Lung (tissue), 12 donors: ENCODE measurements around the gene SEC23A. TPM values are rescaled to one million over a fixed set of nuclear protein-coding genes. Genes with fewer than 3 reads are reported as not detected.
A peak's percentile ranks its signal among the peaks of the same experiment; 100 is the strongest.

Experiments
- ATAC-seq: fragments of 200-7000 bp; cut with Tn5 transposase; one replicate; pipeline ENCODE4 v1.9.1; 2020; ENCODE audit warnings: moderate number of reproducible peaks; ENCODE audit not compliant: insufficient read depth, low FRiP score
- DNase-seq, 3 donors: peaks; one replicate each; pipeline ENCODE4 v3.0.0-alpha.2; 2013 to 2017
- H3K27ac ChIP-seq, 2 donors: one replicate each; pipeline ENCODE4 v1.5.1; 2013; ENCODE audit warnings: mild to moderate bottlenecking in 2 of 2, moderate library complexity in 2 of 2, control low read depth in 1 of 2, inconsistent platforms in 1 of 2, low read depth in 1 of 2, low read length in 1 of 2
- H3K27me3 ChIP-seq, 3 donors: one replicate each; pipeline ENCODE4 v1.5.1; 2013; ENCODE audit warnings: low read length in 2 of 3; ENCODE audit not compliant: control insufficient read depth in 3 of 3, insufficient read depth in 3 of 3
- H3K36me3 ChIP-seq, 4 donors: one replicate each; pipeline ENCODE4 v1.5.1; 2013; ENCODE audit warnings: low read length in 4 of 4, mild to moderate bottlenecking in 1 of 4, moderate library complexity in 1 of 4; ENCODE audit not compliant: control insufficient read depth in 4 of 4, insufficient read depth in 4 of 4
- H3K4me1 ChIP-seq, 5 donors: one replicate each; pipeline ENCODE4 v1.5.1; 2013; ENCODE audit warnings: low read length in 5 of 5, mild to moderate bottlenecking in 2 of 5, moderate library complexity in 1 of 5; ENCODE audit not compliant: control insufficient read depth in 5 of 5, insufficient read depth in 5 of 5
- H3K4me3 ChIP-seq: one replicate; pipeline ENCODE4 v1.5.1; 2013; ENCODE audit warnings: mild to moderate bottlenecking, control low read depth, moderate library complexity
- H3K9ac ChIP-seq, 2 donors: one replicate each; pipeline ENCODE4 v1.5.1; 2013; ENCODE audit warnings: low read length in 2 of 2, control low read depth in 1 of 2; ENCODE audit not compliant: insufficient read depth in 1 of 2
- H3K9me3 ChIP-seq, 4 donors: one replicate each; pipeline ENCODE4 v1.5.1; 2013; ENCODE audit warnings: low read length in 3 of 4, mild to moderate bottlenecking in 1 of 4, moderate library complexity in 1 of 4; ENCODE audit not compliant: control insufficient read depth in 4 of 4, insufficient read depth in 3 of 4
- CTCF ChIP-seq: IDR thresholded peaks from 2 replicates; pipeline ENCODE4 v1.5.1; 2012; ENCODE audit warnings: mild to moderate bottlenecking; ENCODE audit errors: control extremely low read depth, extremely low read depth
- WGBS, 2 donors: extraction: QIAGEN DNeasy Blood & Tissue Kit; methylation state at CpG; one replicate each; pipeline ENCODE4 v1.1.7; 2013; 5-methylcytosine and 5-hydroxymethylcytosine counted together
- polyA plus RNA-seq, 2 donors: library from polyadenylated mRNA; stranded (reverse); fragments of 200-250 nt; gene quantifications; one replicate each; pipeline ENCODE4 v1.2.1, GENCODE V29; 2013
- total RNA-seq, 2 donors: library from RNA; depleted of rRNA in 1 of 2; stranded (reverse); fragments of >200 nt in 1 of 2; gene quantifications; one replicate each; pipeline ENCODE4 v1.2.1, GENCODE V29; 2014 to 2021
- donor health status: control.
- donor health status: control.
- donor health status: Bipolar disorder and iron deficiency.
- donor health status: healthy.
- donor health status: DM: yes; HTN: yes; CAD: no.

The SEC23A gene
- total and polyA plus RNA-seq, 4 donors, result 10.6 to 78.9 (median 37.1) TPM

- 1 to 2% methylated on average over 40 of the region's 40 CpGs for WGBS, 2 donors
- Histone ChIP-seq H3K9ac (peak within 1 kb of the TSS; percentile 78), H3K36me3 (peaks cover 3 to 7% (median 6%) of the 10 kb centered on the region in 4 donors), H3K27me3 (no peaks in the 10 kb centered on the region), H3K4me3 (peak within 1 kb of the TSS; percentile 86), H3K4me1 (peaks cover 1 to 7% (median 5%) of the 10 kb centered on the region in 5 donors), H3K9me3 (no peaks in the 10 kb centered on the region), H3K27ac (peak within 1 kb of the TSS; percentile 81 to 84)
- DNase-seq (peak; percentile 91 to 96 (median 95)), ATAC-seq (peak; percentile 98)
- no peak for TF ChIP-seq CTCF
Observed at GRCh38 chr14:39114073-39114838, 11.2 kb upstream of the SEC23A start, which contains the start of gene GEMIN2. Gene GEMIN2 (plus strand): TSS chr14:39114323. CDS start chr14:39114339, 16 bp downstream.

GRCh38 chr14:39113685-39114072, 10.6 kb upstream of the SEC23A start:
- Histone ChIP-seq H3K9ac (peak overlapping the region in 1 of 2 donors; percentile 78), H3K27ac (peak overlapping the region; percentile 81 to 84), H3K9me3 (no peaks in the 10 kb centered on the region), H3K36me3 (peaks cover 1 to 3% (median 1%) of the 10 kb centered on the region in 4 donors), H3K4me3 (no peak overlapping the region), H3K4me1 (peaks cover 1 to 7% (median 5%) of the 10 kb centered on the region in 5 donors), H3K27me3 (no peaks in the 10 kb centered on the region)
- DNase-seq, result no peak
- no peak for TF ChIP-seq CTCF
- WGBS, 2 donors, result 69 to 78% methylated on average over 3 of the region's 3 CpGs
- ATAC-seq, result no peak

- ATAC-seq, result no peak
- no peak overlapping the region for H3K4me3 ChIP-seq
- H3K27ac ChIP-seq, result no peak overlapping the region
Observed at GRCh38 chr14:39109893-39110715, 7.1 kb upstream of the SEC23A start.

More at GRCh38 chr14:39109893-39110715, 7.1 kb upstream of the SEC23A start:
- no peak for DNase-seq
- no peak overlapping the region for H3K9ac ChIP-seq
- H3K36me3 ChIP-seq, result no peaks in the 10 kb centered on the region
- H3K4me1 ChIP-seq, result peaks cover 0 to 6% (median 4%) of the 10 kb centered on the region in 5 donors
- H3K27me3 ChIP-seq, result no peaks in the 10 kb centered on the region
- H3K9me3 ChIP-seq, result no peaks in the 10 kb centered on the region
- TF ChIP-seq CTCF, result no peak
- whole genome bisulfite sequencing, 2 donors, result 88 to 95% methylated on average over 12 of the region's 12 CpGs
